ENCODE data around the gene OR51G2.
"Not testable (repeated sequence)": the region's sequence is repeated elsewhere in the genome, so short reads cannot be mapped to it uniquely, and the experiment has no call there.

Gene OR51G2

GRCh38 chr11:4919250-4919649 lies at the start of gene OR51G2:
TSS of gene OR51G2 (minus strand) at chr11:4919350. CDS start at chr11:4915663, 3,687 bp downstream.
- no peak for DNase-seq

GRCh38 chr11:4962816-4963215 lies 43.7 kb upstream of the OR51G2 start:
- DNase-seq: no peak

GRCh38 chr11:4960877-4961276 lies 41.7 kb upstream of the OR51G2 start:
- no peak for DNase-seq

GRCh38 chr11:4957396-4957795 lies 38.2 kb upstream of the OR51G2 start:
- no peak for DNase-seq

- not testable (repeated sequence) for DNase-seq
Measured at GRCh38 chr11:4955613-4956012, 36.5 kb upstream of the OR51G2 start, which contains the start of gene OR51A2. TSS of gene OR51A2 (minus strand) at chr11:4955713. CDS start at chr11:4955713, 0 bp downstream.

GRCh38 chr11:4947505-4947904 lies 28.4 kb upstream of the OR51G2 start, which contains the start of gene OR51A4:
TSS of gene OR51A4 (minus strand) at chr11:4947605. CDS start at chr11:4947100, 505 bp downstream.
- DNase-seq: no peak

DNA sequence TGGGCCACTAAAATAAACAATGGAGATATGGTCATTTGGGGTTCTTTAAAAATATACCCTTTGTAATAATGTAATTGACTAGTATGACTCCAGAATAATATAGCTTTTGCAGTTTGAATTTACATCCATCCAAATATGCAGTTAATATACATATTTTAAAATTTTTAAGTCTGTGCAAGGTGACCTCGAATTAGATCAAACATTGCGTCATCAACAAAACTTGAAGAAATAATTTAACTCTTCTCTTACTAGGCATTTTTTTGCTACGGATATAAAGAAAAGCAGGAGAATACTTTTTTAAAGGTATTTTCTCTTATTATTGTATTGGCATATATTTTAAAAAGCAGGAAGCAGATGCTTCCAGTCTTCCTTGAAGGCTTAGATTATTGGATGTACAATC lies 17.6 kb upstream of the OR51G2 start:
- DNase-seq: no peak

DNA sequence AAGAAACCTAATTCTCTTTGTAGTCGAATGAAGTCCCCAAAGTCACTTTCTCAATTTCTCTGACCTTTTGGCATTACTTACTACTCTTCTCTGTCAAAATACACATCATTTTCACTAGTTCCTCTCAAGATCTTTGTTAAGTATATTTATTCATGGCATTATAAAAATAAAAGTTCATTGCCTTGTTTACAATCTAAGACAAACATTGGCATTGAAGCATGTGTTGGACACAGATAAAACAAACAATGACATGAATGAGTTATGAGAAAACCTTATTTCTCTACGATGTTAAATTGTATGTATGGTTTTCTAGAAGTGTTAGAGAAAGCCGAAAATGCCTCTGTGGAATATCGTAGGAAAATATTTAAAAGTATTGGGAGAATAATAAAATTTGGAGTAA lies 13.6 kb upstream of the OR51G2 start:
- no peak for DNase-seq

DNA sequence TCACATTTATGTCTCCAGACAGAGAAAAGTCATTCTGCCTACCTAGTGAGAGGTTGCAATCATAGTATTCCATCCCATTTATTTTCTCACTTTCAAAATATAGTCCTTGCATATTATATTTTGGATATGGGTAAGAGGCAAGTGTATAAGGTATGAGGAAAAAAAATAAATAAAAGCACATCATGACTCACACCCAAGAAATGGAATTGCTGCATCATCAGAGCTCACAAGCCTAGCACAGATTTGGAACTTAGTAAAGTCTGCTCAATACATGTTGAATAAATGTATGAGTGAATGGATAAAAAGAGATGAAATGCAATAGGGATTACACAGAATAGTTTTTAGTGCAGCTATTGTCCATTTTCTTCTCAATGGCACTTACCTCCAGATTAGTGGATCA lies 7.5 kb upstream of the OR51G2 start:
- no peak for DNase-seq

DNA sequence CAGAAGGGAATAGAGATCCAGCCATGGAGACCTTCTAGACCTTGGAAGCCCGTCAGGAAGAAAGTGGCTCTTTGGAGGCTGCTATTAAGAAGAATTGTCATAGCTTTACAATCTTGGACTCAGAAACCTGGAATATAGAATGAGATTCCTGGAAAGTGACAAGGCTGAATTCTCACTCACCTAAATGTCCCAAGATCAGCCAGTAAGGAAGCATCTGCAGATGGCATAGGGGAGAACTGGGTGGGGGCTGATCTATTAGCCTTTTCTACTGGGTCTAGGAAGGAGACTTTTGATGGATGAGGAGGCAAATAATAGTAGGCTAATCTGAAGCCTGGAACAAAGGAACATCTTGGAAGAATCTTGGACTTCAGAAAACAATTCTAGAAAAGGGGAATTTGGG lies 5.1 kb upstream of the OR51G2 start, which contains the start of gene OR51G1:
OR51G1 (minus strand) TSS at position 101 of the 400 bp plus-strand sequence; CDS start at position 101, 0 bp downstream.
- no peak for DNase-seq

- no peak for DNase-seq
Measured at GRCh38 chr11:4922304-4922703, 3.2 kb upstream of the OR51G2 start.

DNA sequence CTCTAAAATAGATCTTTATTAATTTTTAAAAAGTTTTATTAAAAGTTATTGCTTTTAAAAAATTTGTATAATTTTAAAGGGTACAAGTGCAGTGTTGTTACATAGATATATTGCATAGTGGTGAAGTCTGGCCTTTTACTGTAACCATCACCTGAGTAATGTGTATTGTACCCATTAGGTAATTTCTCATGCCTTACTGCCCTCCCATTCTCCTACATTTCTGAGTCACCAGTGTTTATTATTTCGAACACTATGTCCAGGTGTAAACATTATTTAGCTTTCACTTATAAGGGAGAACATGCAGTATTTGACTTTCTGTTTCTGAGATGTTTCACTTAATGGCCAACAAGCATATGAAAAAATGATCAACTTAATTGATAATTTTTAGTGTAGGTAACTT lies 2.6 kb upstream of the OR51G2 start:
- DNase-seq: no peak

DNA sequence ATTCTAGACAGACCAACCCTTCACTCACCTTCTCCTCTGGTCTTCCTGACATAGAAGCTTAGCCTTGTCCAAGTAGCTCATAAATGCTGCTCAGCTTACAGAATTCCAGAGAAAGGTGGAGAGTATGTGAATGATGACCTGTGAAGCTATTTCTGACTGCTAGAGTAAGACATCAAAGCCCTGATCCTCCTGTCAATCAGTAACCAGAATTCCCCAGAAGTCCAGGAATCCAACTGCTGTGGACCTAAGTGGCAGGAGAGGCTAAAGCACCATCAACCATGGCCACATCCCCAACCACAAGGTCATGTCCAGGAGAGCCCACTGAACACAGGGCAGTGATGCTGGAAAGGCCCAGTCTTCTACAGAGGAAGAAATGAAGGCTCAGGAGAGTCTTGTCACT lies 2.6 kb downstream of the OR51G2 start:
- no peak for DNase-seq

DNA sequence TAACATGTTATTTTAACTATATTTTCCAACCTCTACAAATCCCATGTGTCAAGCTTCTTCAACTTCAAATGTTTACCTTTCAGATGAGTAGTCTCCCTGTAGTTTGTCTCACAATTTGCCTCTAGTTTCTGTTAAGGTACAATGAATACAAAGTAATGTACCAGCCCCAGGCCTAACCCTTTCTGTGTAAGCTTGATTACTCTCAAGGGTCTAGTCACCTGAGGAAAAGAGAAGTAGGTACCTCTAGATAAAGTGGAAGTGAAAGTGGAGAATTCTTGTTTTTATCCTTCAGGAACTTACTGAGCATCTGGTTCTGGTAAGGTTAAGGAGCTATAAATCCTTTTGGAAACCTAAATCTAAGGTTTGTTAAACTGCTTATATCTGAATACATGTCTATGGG lies 15.7 kb downstream of the OR51G2 start, which contains the start of gene OR51A7:
OR51A7 (plus strand) TSS at position 300 of the 400 bp plus-strand sequence. CDS start 3,587 bp downstream, outside the sequence.
- DNase-seq: no peak

- DNase-seq: no peak
Measured at GRCh38 chr11:4891996-4892640, 27.0 kb downstream of the OR51G2 start.

DNA sequence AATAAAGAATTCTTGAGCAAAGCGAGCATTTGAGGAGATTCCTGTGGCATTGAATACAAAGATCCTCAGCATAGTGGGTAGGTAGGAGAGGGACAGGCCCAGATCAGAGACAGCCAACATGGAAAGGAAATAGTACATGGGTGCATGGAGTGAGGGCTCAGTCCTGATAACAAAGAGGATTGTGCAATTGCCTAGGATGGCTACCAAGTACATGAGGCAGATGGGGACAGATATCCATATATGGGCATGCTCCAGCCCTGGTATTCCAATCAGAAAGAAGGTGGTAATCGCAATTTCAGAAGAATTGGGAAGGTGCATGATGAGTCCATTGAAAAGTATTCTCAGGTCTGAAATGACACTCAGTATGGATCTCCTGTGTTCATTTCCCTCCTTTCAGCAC lies 28.9 kb downstream of the OR51G2 start:
- no peak for DNase-seq

DNA sequence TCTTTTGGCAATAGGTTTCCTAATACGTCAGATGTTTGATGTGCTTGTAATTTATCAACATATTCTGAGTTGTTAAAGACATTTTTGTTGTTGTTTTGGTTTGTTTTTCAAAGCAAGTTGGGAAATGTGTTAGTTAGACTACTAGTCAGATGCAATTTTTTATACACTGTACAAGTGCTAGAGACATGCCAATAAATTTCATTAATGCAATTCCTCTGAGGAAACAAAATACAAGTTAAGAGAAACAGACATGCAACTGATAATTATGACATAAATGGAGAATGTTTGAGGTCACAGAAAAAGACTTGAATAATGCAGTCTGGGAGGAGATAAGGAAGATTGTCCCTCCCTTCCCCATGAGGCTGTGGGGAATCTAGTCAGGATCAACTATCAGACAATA lies 31.6 kb downstream of the OR51G2 start:
- DNase-seq: no peak

GRCh38 chr11:4886186-4886585 lies 33.0 kb downstream of the OR51G2 start:
- DNase-seq: no peak

DNA sequence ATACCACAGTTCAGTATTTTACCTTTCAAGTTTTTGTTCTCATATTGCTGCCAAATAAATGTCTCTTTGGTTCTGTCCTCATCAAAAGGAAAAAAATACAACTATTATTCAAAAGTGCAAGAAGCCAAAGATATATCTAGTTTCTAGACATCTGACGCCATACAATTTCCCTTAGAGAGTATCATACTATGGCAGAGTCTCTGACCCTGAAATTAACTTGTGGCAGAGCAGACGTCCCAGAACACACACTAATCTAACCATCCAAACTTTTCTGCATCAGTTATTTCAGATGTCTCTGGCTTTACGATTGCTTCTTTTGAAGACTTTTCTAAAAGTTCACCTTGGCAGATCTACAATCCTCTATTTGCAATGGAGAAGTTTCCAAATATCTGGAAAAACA lies 34.8 kb downstream of the OR51G2 start:
- DNase-seq: no peak

- DNase-seq: no peak
Measured at GRCh38 chr11:4882543-4882942, 36.6 kb downstream of the OR51G2 start.

DNA sequence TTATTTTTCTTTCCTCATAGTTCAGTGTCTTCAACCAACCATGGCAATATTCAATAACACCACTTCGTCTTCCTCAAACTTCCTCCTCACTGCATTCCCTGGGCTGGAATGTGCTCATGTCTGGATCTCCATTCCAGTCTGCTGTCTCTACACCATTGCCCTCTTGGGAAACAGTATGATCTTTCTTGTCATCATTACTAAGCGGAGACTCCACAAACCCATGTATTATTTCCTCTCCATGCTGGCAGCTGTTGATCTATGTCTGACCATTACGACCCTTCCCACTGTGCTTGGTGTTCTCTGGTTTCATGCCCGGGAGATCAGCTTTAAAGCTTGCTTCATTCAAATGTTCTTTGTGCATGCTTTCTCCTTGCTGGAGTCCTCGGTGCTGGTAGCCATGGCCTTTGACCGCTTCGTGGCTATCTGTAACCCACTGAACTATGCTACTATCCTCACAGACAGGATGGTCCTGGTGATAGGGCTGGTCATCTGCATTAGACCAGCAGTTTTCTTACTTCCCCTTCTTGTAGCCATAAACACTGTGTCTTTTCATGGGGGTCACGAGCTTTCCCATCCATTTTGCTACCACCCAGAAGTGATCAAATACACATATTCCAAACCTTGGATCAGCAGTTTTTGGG lies 37.2 kb downstream of the OR51G2 start, which contains the start of gene OR51T1:
OR51T1 (plus strand) TSS at position 41 of the 641 bp plus-strand sequence; CDS start at position 41, 0 bp downstream.
- DNase-seq: no peak

DNA sequence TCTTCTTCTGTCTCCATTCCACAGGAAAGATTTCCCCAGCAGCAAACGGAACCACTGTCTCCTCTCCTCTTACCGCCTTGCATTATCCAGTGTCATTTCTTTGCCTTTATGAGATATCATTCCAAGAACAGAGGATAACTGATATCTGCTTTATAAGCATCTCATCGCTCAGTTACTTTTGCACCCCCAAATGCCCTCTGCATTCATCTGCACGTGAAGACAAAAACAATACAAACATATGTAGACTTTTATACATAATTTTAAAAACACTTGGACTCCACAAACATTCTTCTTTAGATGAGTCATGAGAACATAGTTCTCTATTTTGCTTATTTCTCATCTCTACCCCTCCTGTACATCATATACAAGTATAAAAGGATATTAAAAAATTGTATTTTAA lies 38.0 kb downstream of the OR51G2 start:
- no peak for DNase-seq

DNA sequence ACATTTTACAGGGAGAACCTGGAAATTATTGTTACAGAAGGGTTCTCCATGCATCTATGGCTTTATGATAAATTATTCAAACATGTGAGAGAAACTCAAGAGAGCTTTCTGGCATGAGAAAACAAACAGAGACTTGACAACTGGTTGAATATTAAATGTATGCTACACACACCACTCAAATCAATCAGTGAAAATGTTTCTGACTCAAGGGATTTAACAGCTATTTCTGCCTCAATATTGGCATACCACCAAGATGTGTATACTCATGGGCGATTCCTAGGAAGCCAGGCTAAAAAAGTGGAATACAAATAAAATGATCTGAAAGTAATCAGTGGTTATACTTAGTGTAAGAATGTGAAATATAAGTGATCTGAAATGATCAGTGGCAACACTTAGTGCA lies 53.3 kb downstream of the OR51G2 start:
- DNase-seq: no peak

DNA sequence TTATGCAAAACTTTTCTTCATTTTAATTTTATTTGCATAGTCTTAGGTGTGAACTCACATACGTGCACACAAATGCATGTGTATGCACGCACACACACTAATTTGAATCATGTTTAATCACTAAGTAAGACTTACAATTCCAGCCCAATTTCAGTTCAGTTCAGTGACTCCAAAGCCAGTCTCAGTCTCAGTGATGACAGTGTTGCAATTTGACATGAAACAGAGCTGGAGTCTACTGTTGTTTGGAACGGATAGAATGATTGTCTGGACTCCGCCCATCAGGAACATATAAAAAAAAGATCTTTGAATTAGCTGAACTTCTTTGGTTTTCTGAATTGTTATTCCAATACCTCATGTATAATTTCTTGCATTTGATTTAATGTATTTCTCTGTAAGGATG lies 55.3 kb downstream of the OR51G2 start:
- no peak for DNase-seq

Data from suppressor macrophage treated with lipopolysaccharide for 4 hours (primary cell).